Neural cell (in vitro differentiated cells): ENCODE results near the gene COPS6. TPM values are rescaled to one million over a fixed set of nuclear protein-coding genes. Genes with fewer than 3 reads are reported as not detected.
A peak's percentile ranks its signal among the peaks of the same experiment; 100 is the strongest.

ENCODE experiments used
- H2AFZ ChIP-seq: fragments of 200-600, 300-800 bp; sonication (generic), shearing (Covaris generic); 2 replicates; pipeline ENCODE4 v1.6.0; 2014; ENCODE audit warnings: low read depth, mild to moderate bottlenecking, antibody characterized with exemption, low read length, moderate library complexity
- H3F3A ChIP-seq: fragments of 200-600 bp; shearing (Covaris generic); 2 replicates; pipeline ENCODE4 v1.6.1; 2016; ENCODE audit warnings: mild to moderate bottlenecking, moderate library complexity, mixed read lengths, antibody characterized with exemption, low read length; ENCODE audit not compliant: insufficient read depth, poor library complexity, severe bottlenecking
- H3K27ac ChIP-seq: fragments of 200-600, 300-800 bp; sonication (generic), shearing (Covaris generic); 2 replicates; pipeline ENCODE4 v1.5.1; 2014; ENCODE audit warnings: mild to moderate bottlenecking, low read length, moderate library complexity
- H3K27me3 ChIP-seq: fragments of 300-800, 200-600 bp; sonication (generic), shearing (Covaris generic); 2 replicates; pipeline ENCODE4 v1.6.0; 2014; ENCODE audit warnings: mild to moderate bottlenecking, low read depth, low read length, moderate library complexity; ENCODE audit not compliant: insufficient read depth
- H3K36me3 ChIP-seq: fragments of 300-800, 200-600 bp; sonication (generic), shearing (Covaris generic); 2 replicates; pipeline ENCODE4 v1.5.1; 2014; ENCODE audit warnings: mild to moderate bottlenecking, antibody characterized with exemption, low read length, moderate library complexity; ENCODE audit not compliant: insufficient read depth
- H3K4me2 ChIP-seq: fragments of 300-800, 200-600 bp; sonication (generic), shearing (Covaris generic); 2 replicates; pipeline ENCODE4 v1.6.0; 2014; ENCODE audit warnings: mild to moderate bottlenecking, low read length
- H3K4me3 ChIP-seq: fragments of 300-800, 200-600 bp; sonication (generic), shearing (Covaris generic); 2 replicates; pipeline ENCODE4 v1.5.1; 2014; ENCODE audit warnings: mild to moderate bottlenecking, low read length, moderate library complexity
- H3K79me2 ChIP-seq: fragments of 200-600 bp; shearing (Covaris generic); replicated peaks from 2 replicates; pipeline ENCODE4 v1.6.0; 2014; ENCODE audit warnings: mild to moderate bottlenecking, low read length, moderate library complexity; ENCODE audit not compliant: insufficient read depth
- H3K9ac ChIP-seq: fragments of 300-800, 200-600 bp; sonication (generic), shearing (Covaris generic); 2 replicates; pipeline ENCODE4 v1.6.1; 2016; ENCODE audit warnings: mild to moderate bottlenecking, low read length, mixed read lengths
- H3K9me2 ChIP-seq: fragments of 200-600 bp; shearing (Covaris generic); 2 replicates; pipeline ENCODE4 v1.6.1; 2016; ENCODE audit warnings: mild to moderate bottlenecking, low read length, mixed read lengths; ENCODE audit not compliant: insufficient read depth
- H3K9me3 ChIP-seq: fragments of 200-600, 300-800 bp; sonication (generic), shearing (Covaris generic); 2 replicates; pipeline ENCODE4 v1.6.1; 2016; ENCODE audit warnings: mild to moderate bottlenecking, mixed run types, low read length, moderate library complexity, mixed read lengths
- H4K20me1 ChIP-seq: fragments of 200-600 bp; shearing (Covaris generic); 2 replicates; pipeline ENCODE4 v1.6.1; 2016; ENCODE audit warnings: mild to moderate bottlenecking, mixed run types; ENCODE audit not compliant: insufficient read depth
- EP300 ChIP-seq: fragments of 450-650 bp; conservative IDR thresholded peaks from 2 replicates; pipeline ENCODE4 v1.6.1; 2014; ENCODE audit warnings: antibody characterized with exemption, mild to moderate bottlenecking, moderate library complexity; ENCODE audit not compliant: poor library complexity, severe bottlenecking
- EZH2 ChIP-seq: fragments of 200-600, 300-800 bp; shearing (Covaris generic), sonication (generic); IDR thresholded peaks from 2 replicates; pipeline ENCODE4 v1.6.1; 2014; ENCODE audit warnings: antibody characterized with exemption, low read length, borderline replicate concordance, mild to moderate bottlenecking; ENCODE audit not compliant: insufficient read depth, poor library complexity, severe bottlenecking
- MXI1 ChIP-seq: fragments of 450-650 bp; conservative IDR thresholded peaks from 2 replicates; pipeline ENCODE4 v1.6.1; 2014; ENCODE audit warnings: antibody characterized with exemption, mild to moderate bottlenecking; ENCODE audit not compliant: poor library complexity, severe bottlenecking
- POLR2AphosphoS5 ChIP-seq: IDR thresholded peaks from 2 replicates; pipeline ENCODE4 v1.6.1; 2012
- RAD21 ChIP-seq: fragments of 450-650 bp; conservative IDR thresholded peaks from 2 replicates; pipeline ENCODE4 v1.6.1; 2014; ENCODE audit warnings: antibody characterized with exemption, mild to moderate bottlenecking, moderate library complexity
- REST ChIP-seq: IDR thresholded peaks from 2 replicates; pipeline ENCODE4 v1.6.1; 2012; ENCODE audit warnings: borderline replicate concordance
- SMC3 ChIP-seq: fragments of 450-650 bp; conservative IDR thresholded peaks from 2 replicates; pipeline ENCODE4 v1.6.1; 2014; ENCODE audit warnings: antibody characterized with exemption, mild to moderate bottlenecking, moderate library complexity; ENCODE audit not compliant: poor library complexity
- TAF1 ChIP-seq: IDR thresholded peaks from 2 replicates; pipeline ENCODE4 v1.6.1; 2012; ENCODE audit warnings: low read depth
- polyA plus RNA-seq: library from polyadenylated mRNA; depleted of rRNA; stranded (reverse); fragments of >200 nt; gene quantifications from 2 replicates; pipeline ENCODE4 v1.2.3, GENCODE V29; 2014
- TF ChIP-seq, protein P1 (sequence below): fragments of 450-650 bp; IDR thresholded peaks from 2 replicates; pipeline ENCODE4 v1.5.1; 2014; ENCODE audit warnings: antibody characterized with exemption, mild to moderate bottlenecking, moderate library complexity; ENCODE audit not compliant: poor library complexity, severe bottlenecking

The COPS6 gene
- polyA plus RNA-seq, 1 donor from 2014 or later, result 57.1 TPM

GRCh38 chr7:100099452-100099851, 10.7 kb downstream of the COPS6 start:
- peak overlapping the region; percentile 95 for H3K27ac ChIP-seq
- H3K36me3 ChIP-seq, result peaks cover 14% of the 10 kb centered on the region
- H3K9ac ChIP-seq, result peak overlapping the region; percentile 93
- peaks cover 26% of the 10 kb centered on the region for H3K79me2 ChIP-seq
- H2AFZ ChIP-seq, result no peak overlapping the region
- no peaks in the 10 kb centered on the region for H3K27me3 ChIP-seq
- TF ChIP-seq TAF1 (no peak), EP300 (no peak)
- peak overlapping the region; percentile 78 for H3K4me3 ChIP-seq
- no peaks in the 10 kb centered on the region for H4K20me1 ChIP-seq
- no peaks in the 10 kb centered on the region for H3F3A ChIP-seq
- H3K9me3 ChIP-seq, result no peaks in the 10 kb centered on the region
- no peaks in the 10 kb centered on the region for H3K9me2 ChIP-seq
- H3K4me2 ChIP-seq, result peak overlapping the region; percentile 81

GRCh38 chr7:100100420-100101015, 11.7 kb downstream of the COPS6 start:
- H3F3A ChIP-seq, result no peaks in the 10 kb centered on the region
- H3K36me3 ChIP-seq, result peaks cover 12% of the 10 kb centered on the region
- H3K4me2 ChIP-seq, result no peak overlapping the region
- no peaks in the 10 kb centered on the region for H3K27me3 ChIP-seq
- TF ChIP-seq, protein P1, sequence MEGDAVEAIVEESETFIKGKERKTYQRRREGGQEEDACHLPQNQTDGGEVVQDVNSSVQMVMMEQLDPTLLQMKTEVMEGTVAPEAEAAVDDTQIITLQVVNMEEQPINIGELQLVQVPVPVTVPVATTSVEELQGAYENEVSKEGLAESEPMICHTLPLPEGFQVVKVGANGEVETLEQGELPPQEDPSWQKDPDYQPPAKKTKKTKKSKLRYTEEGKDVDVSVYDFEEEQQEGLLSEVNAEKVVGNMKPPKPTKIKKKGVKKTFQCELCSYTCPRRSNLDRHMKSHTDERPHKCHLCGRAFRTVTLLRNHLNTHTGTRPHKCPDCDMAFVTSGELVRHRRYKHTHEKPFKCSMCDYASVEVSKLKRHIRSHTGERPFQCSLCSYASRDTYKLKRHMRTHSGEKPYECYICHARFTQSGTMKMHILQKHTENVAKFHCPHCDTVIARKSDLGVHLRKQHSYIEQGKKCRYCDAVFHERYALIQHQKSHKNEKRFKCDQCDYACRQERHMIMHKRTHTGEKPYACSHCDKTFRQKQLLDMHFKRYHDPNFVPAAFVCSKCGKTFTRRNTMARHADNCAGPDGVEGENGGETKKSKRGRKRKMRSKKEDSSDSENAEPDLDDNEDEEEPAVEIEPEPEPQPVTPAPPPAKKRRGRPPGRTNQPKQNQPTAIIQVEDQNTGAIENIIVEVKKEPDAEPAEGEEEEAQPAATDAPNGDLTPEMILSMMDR, result no peak
- no peak for TF ChIP-seq REST
- TF ChIP-seq POLR2AphosphoS5, result peak; percentile 76
- peak; percentile 66 for TF ChIP-seq TAF1
- TF ChIP-seq EP300, result peak; percentile 78
- TF ChIP-seq EZH2, result no peak
- TF ChIP-seq SMC3, result peak; percentile 33
- TF ChIP-seq RAD21, result no peak
- peak; percentile 86 for TF ChIP-seq MXI1
- no peaks in the 10 kb centered on the region for H3K9me2 ChIP-seq
- H4K20me1 ChIP-seq, result no peaks in the 10 kb centered on the region
- peak overlapping the region; percentile 95 for H3K27ac ChIP-seq
- H3K9ac ChIP-seq, result peak overlapping the region; percentile 93
- H3K9me3 ChIP-seq, result no peaks in the 10 kb centered on the region
- H3K79me2 ChIP-seq, result peaks cover 26% of the 10 kb centered on the region
- peak overlapping the region; percentile 78 for H3K4me3 ChIP-seq
- peak overlapping the region; percentile 62 for H2AFZ ChIP-seq
